HepG2 (cell line): ENCODE data around the gene TMCC1. TPM values are rescaled to one million over a fixed set of nuclear protein-coding genes. Genes with fewer than 3 reads are reported as not detected.
A peak's percentile ranks its signal among the peaks of the same experiment; 100 is the strongest.

Experiments used
- AGO2 ChIP-seq: fragments of 200-400 bp; formaldehyde crosslinking; optimal IDR thresholded peaks from 2 replicates; pipeline ENCODE3; 2017; ENCODE audit warnings: mild to moderate bottlenecking, low read depth, low read length, moderate library complexity
- DMAP1 ChIP-seq: IDR thresholded peaks from 2 replicates; pipeline ENCODE4 v1.6.1; 2016
- GATAD1 ChIP-seq: IDR thresholded peaks from 2 replicates; pipeline ENCODE4 v1.6.1; 2016; ENCODE audit warnings: missing genetic modification reagents, missing compliant biosample characterization
- HES4 ChIP-seq: sonication (generic); formaldehyde crosslinking; IDR thresholded peaks from 2 replicates; pipeline ENCODE4 v1.9.0; 2021; ENCODE audit warnings: mild to moderate bottlenecking, missing genetic modification reagents, borderline replicate concordance
- KAT8 ChIP-seq: IDR thresholded peaks from 2 replicates; pipeline ENCODE4 v1.6.1; 2016; ENCODE audit warnings: missing genetic modification reagents, missing compliant biosample characterization
- KMT2B ChIP-seq: IDR thresholded peaks from 2 replicates; pipeline ENCODE4 v1.6.1; 2016; ENCODE audit warnings: missing genetic modification reagents, missing compliant biosample characterization
- LCORL ChIP-seq, 2 experiments: fragments of 450-650 bp in 1 of 2; sonication (generic) in 1 of 2; formaldehyde crosslinking in 1 of 2; IDR thresholded peaks; 2 replicates each; pipeline versions ENCODE4 v1.5.0 to v1.6.1; 2017 to 2020; ENCODE audit warnings: antibody characterized with exemption in 1 of 2, missing genetic modification reagents in 1 of 2
- MED8 ChIP-seq: sonication (generic); formaldehyde crosslinking; IDR thresholded peaks from 2 replicates; pipeline ENCODE4 v1.8.1; 2023; ENCODE audit warnings: mild to moderate bottlenecking, missing genetic modification reagents; ENCODE audit not compliant: insufficient replicate concordance
- NPAS2 ChIP-seq: sonication (generic); formaldehyde crosslinking; IDR thresholded peaks from 2 replicates; pipeline ENCODE4 v1.8.0; 2022; ENCODE audit warnings: mild to moderate bottlenecking, missing genetic modification reagents, borderline replicate concordance
- RARA ChIP-seq: IDR thresholded peaks from 2 replicates; pipeline ENCODE4 v1.6.1; 2016; ENCODE audit warnings: missing genetic modification reagents, missing compliant biosample characterization
- SALL1 ChIP-seq: sonication (generic); formaldehyde crosslinking; IDR thresholded peaks from 2 replicates; pipeline ENCODE4 v1.8.0; 2022; ENCODE audit warnings: mild to moderate bottlenecking, missing genetic modification reagents
- SMAD3 ChIP-seq: sonication (generic); formaldehyde crosslinking; IDR thresholded peaks from 2 replicates; pipeline ENCODE4 v1.4.0; 2020; ENCODE audit warnings: missing genetic modification reagents
- ZNF225 ChIP-seq: sonication (generic); formaldehyde crosslinking; IDR thresholded peaks from 2 replicates; pipeline ENCODE4 v1.4.0; 2020; ENCODE audit warnings: mild to moderate bottlenecking, missing genetic modification reagents
- ZNF7 ChIP-seq: IDR thresholded peaks from 2 replicates; pipeline ENCODE4 v1.6.1; 2016; ENCODE audit warnings: missing biosample characterization, missing genetic modification reagents
- ZNF766 ChIP-seq: sonication (generic); formaldehyde crosslinking; IDR thresholded peaks from 2 replicates; pipeline ENCODE4 v1.5.0; 2020; ENCODE audit warnings: missing genetic modification reagents, borderline replicate concordance
- ZSCAN30 ChIP-seq: sonication (generic); formaldehyde crosslinking; IDR thresholded peaks from 2 replicates; pipeline ENCODE4 v1.5.0; 2020; ENCODE audit warnings: mild to moderate bottlenecking, missing genetic modification reagents
- polyA plus RNA-seq, 8 experiments: library from polyadenylated mRNA; depleted of rRNA in 3 of 8; stranded (reverse) in 7 of 8; unstranded in 1 of 8; fragments of >200 nt; fragmentation: Illumina TruSeq in 4 of 8; extraction: Trizol in 4 of 8; gene quantifications; 2 replicates each; pipeline versions ENCODE4 v1.2.1 to v1.2.3, GENCODE V29; 2011 to 2016; ENCODE audit warnings: low read depth in 4 of 8, missing spikeins in 1 of 8, mixed read lengths in 1 of 8; ENCODE audit not compliant: insufficient read depth in 1 of 8
- total RNA-seq, 5 experiments: library from RNA; depleted of rRNA; stranded (reverse); fragments of >200 nt; fragmentation: Illumina TruSeq; extraction: Trizol; gene quantifications; 2 replicates each; pipeline ENCODE4 v1.2.3, GENCODE V29; 2016; ENCODE audit warnings: low read depth in 1 of 5
- TF ChIP-seq, protein P1 (sequence below): sonication (generic); formaldehyde crosslinking; IDR thresholded peaks from 2 replicates; pipeline ENCODE4 v1.4.0; 2020; ENCODE audit warnings: missing genetic modification reagents, borderline replicate concordance
- TF ChIP-seq, protein P2 (sequence below): IDR thresholded peaks from 2 replicates; pipeline ENCODE4 v1.6.1; 2016; ENCODE audit warnings: low read depth, control low read depth
- TF ChIP-seq, protein P3 (sequence below): sonication (generic); formaldehyde crosslinking; IDR thresholded peaks from 2 replicates; pipeline ENCODE4 v1.4.0; 2020; ENCODE audit warnings: missing genetic modification reagents
- TF ChIP-seq, protein P4 (sequence below): sonication (generic); formaldehyde crosslinking; IDR thresholded peaks from 2 replicates; pipeline ENCODE4 v1.4.0; 2020; ENCODE audit warnings: missing genetic modification reagents

Gene TMCC1
- total and polyA plus RNA-seq, 2 of the 13 experiments (the other 11 are each of a cell fraction or from before 2014, with no cell fraction given), result 12.1 to 264 TPM

DNA sequence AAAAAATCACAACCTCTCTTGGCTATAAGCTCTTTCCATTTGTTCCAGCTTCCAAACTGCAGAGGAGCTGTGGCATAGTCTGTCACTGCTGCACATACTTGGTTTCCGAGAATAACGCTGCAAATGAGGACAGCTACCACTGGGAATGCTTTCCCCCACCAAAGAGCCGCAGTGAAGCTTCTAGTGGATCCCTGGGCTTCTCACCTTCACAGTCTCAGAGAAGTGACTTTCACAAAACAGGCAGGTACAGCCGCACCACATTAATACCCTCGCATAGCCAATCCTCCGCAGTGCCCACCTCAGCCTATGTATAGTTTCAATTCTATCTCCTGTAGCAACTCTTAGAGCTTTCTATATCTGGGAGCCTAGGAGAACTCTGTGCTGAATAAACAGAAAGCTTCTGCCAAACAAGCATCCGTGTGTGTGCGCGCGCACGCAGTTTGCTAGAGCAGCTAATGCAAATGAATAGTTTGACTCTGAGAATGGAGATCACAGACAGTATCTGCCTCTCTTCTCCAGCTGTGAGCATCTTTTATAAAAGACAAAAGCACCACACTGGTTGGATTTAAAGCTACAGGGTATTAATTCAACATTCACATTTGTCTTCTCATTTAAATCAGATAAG is 205.1 kb downstream of the TMCC1 start (continued):
- TF ChIP-seq MED8 (CRISPR knock-in tag) (no peak), HES4 (CRISPR knock-in tag) (no peak), ZSCAN30 (CRISPR knock-in tag) (no peak), DMAP1 (CRISPR knock-in tag) (no peak), SMAD3 (0 out of 2 replicates have a peak, but pooled peaks have one; percentile 26), GATAD1 (CRISPR knock-in tag) (no peak), LCORL (IDR thresholded peaks at IDR 0.05) (no peak), LCORL (CRISPR knock-in tag; IDR thresholded peaks at IDR 0.05) (0 out of 2 replicates have a peak, but pooled peaks have one; percentile 25), AGO2 (no peak), NPAS2 (no peak), RARA (CRISPR knock-in tag) (no peak), KAT8 (0 out of 2 replicates have a peak, but pooled peaks have one; percentile 24), SALL1 (CRISPR knock-in tag) (peak; percentile 30; the same call in 1 of the 2 replicates), ZNF225 (CRISPR knock-in tag) (no peak), ZNF766 (CRISPR knock-in tag) (peak; percentile 49; the same call in 1 of the 2 replicates), KMT2B (no peak), ZNF7 (CRISPR knock-in tag) (peak; percentile 76)
- TF ChIP-seq, protein P1, sequence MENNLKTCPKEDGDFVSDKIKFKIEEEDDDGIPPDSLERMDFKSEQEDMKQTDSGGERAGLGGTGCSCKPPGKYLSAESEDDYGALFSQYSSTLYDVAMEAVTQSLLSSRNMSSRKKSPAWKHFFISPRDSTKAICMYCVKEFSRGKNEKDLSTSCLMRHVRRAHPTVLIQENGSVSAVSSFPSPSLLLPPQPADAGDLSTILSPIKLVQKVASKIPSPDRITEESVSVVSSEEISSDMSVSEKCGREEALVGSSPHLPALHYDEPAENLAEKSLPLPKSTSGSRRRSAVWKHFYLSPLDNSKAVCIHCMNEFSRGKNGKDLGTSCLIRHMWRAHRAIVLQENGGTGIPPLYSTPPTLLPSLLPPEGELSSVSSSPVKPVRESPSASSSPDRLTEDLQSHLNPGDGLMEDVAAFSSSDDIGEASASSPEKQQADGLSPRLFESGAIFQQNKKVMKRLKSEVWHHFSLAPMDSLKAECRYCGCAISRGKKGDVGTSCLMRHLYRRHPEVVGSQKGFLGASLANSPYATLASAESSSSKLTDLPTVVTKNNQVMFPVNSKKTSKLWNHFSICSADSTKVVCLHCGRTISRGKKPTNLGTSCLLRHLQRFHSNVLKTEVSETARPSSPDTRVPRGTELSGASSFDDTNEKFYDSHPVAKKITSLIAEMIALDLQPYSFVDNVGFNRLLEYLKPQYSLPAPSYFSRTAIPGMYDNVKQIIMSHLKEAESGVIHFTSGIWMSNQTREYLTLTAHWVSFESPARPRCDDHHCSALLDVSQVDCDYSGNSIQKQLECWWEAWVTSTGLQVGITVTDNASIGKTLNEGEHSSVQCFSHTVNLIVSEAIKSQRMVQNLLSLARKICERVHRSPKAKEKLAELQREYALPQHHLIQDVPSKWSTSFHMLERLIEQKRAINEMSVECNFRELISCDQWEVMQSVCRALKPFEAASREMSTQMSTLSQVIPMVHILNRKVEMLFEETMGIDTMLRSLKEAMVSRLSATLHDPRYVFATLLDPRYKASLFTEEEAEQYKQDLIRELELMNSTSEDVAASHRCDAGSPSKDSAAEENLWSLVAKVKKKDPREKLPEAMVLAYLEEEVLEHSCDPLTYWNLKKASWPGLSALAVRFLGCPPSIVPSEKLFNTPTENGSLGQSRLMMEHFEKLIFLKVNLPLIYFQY (CRISPR knock-in tag), result no peak
- TF ChIP-seq, protein P2, sequence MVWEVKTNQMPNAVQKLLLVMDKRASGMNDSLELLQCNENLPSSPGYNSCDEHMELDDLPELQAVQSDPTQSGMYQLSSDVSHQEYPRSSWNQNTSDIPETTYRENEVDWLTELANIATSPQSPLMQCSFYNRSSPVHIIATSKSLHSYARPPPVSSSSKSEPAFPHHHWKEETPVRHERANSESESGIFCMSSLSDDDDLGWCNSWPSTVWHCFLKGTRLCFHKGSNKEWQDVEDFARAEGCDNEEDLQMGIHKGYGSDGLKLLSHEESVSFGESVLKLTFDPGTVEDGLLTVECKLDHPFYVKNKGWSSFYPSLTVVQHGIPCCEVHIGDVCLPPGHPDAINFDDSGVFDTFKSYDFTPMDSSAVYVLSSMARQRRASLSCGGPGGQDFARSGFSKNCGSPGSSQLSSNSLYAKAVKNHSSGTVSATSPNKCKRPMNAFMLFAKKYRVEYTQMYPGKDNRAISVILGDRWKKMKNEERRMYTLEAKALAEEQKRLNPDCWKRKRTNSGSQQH, result no peak; the same call in 1 of the 2 replicates
- TF ChIP-seq, protein P3, sequence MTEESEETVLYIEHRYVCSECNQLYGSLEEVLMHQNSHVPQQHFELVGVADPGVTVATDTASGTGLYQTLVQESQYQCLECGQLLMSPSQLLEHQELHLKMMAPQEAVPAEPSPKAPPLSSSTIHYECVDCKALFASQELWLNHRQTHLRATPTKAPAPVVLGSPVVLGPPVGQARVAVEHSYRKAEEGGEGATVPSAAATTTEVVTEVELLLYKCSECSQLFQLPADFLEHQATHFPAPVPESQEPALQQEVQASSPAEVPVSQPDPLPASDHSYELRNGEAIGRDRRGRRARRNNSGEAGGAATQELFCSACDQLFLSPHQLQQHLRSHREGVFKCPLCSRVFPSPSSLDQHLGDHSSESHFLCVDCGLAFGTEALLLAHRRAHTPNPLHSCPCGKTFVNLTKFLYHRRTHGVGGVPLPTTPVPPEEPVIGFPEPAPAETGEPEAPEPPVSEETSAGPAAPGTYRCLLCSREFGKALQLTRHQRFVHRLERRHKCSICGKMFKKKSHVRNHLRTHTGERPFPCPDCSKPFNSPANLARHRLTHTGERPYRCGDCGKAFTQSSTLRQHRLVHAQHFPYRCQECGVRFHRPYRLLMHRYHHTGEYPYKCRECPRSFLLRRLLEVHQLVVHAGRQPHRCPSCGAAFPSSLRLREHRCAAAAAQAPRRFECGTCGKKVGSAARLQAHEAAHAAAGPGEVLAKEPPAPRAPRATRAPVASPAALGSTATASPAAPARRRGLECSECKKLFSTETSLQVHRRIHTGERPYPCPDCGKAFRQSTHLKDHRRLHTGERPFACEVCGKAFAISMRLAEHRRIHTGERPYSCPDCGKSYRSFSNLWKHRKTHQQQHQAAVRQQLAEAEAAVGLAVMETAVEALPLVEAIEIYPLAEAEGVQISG (CRISPR knock-in tag), result peak; percentile 45; the same call in 1 of the 2 replicates
- TF ChIP-seq, protein P4, sequence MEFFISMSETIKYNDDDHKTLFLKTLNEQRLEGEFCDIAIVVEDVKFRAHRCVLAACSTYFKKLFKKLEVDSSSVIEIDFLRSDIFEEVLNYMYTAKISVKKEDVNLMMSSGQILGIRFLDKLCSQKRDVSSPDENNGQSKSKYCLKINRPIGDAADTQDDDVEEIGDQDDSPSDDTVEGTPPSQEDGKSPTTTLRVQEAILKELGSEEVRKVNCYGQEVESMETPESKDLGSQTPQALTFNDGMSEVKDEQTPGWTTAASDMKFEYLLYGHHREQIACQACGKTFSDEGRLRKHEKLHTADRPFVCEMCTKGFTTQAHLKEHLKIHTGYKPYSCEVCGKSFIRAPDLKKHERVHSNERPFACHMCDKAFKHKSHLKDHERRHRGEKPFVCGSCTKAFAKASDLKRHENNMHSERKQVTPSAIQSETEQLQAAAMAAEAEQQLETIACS (CRISPR knock-in tag), result 0 out of 2 replicates have a peak, but pooled peaks have one; percentile 18
